ENCODE data around the gene ABCB10.
"Not testable (repeated sequence)": the region's sequence is repeated elsewhere in the genome, so short reads cannot be mapped to it uniquely, and the experiment has no call there.

Gene ABCB10

GRCh38 chr1:229537894-229538293, 20.6 kb downstream of the ABCB10 start:
- no peak for DNase-seq (ENCODE audit: low spot score)

GRCh38 chr1:229536982-229537381, 21.5 kb downstream of the ABCB10 start:
- DNase-seq (ENCODE audit: low spot score) (no peak), FAIRE-seq (no peak)

More at GRCh38 chr1:229537894-229538293, 20.6 kb downstream of the ABCB10 start:
- FAIRE-seq = no peak

GRCh38 chr1:229535230-229535629, 23.3 kb downstream of the ABCB10 start:
- DNase-seq (ENCODE audit: low spot score) = no peak
- FAIRE-seq = no peak

- DNase-seq (ENCODE audit: low spot score) (no peak), FAIRE-seq (no peak)
Observed at GRCh38 chr1:229531326-229531725, 27.2 kb downstream of the ABCB10 start.

- DNase-seq (ENCODE audit: low spot score) = no peak
- no peak for FAIRE-seq
Observed at GRCh38 chr1:229529639-229530038, 28.9 kb downstream of the ABCB10 start.

- DNase-seq (ENCODE audit: low spot score) (no peak), FAIRE-seq (no peak)
Observed at GRCh38 chr1:229526695-229527094, 31.8 kb downstream of the ABCB10 start.

GRCh38 chr1:229523052-229523451, 35.5 kb downstream of the ABCB10 start:
- DNase-seq (ENCODE audit: low spot score) (no peak), FAIRE-seq (no peak)

GRCh38 chr1:229514578-229515275, 43.8 kb downstream of the ABCB10 start:
- FAIRE-seq = peak; percentile 82
- DNase-seq (ENCODE audit: low spot score) = peak; percentile 56

- FAIRE-seq; DNase-seq (ENCODE audit: low spot score): not testable (repeated sequence)
Observed at GRCh38 chr1:229511625-229512024, 46.9 kb downstream of the ABCB10 start.

- FAIRE-seq; DNase-seq (ENCODE audit: low spot score): not testable (repeated sequence)
Observed at GRCh38 chr1:229511201-229511600, 47.3 kb downstream of the ABCB10 start.

- FAIRE-seq (no peak), DNase-seq (ENCODE audit: low spot score) (peak; percentile 54)
Observed at GRCh38 chr1:229509576-229509975, 48.9 kb downstream of the ABCB10 start.

- no peak for FAIRE-seq
Observed at GRCh38 chr1:229508823-229509337, 49.6 kb downstream of the ABCB10 start.

GRCh38 chr1:229507951-229508822, 50.3 kb downstream of the ABCB10 start, which contains the start of gene NUP133:
TSS of gene NUP133 (minus strand) at chr1:229508341. CDS start at chr1:229508249, 92 bp downstream.
- FAIRE-seq (peak; percentile 77), DNase-seq (ENCODE audit: low spot score) (peak; percentile 88)

More at GRCh38 chr1:229508823-229509337, 49.6 kb downstream of the ABCB10 start:
- DNase-seq (ENCODE audit: low spot score) = no peak

GRCh38 chr1:229507502-229507901, 51.0 kb downstream of the ABCB10 start:
- FAIRE-seq (no peak), DNase-seq (ENCODE audit: low spot score) (no peak)

- FAIRE-seq (no peak), DNase-seq (ENCODE audit: low spot score) (no peak)
Observed at GRCh38 chr1:229506633-229507032, 51.9 kb downstream of the ABCB10 start.

GRCh38 chr1:229495782-229496181, 62.7 kb downstream of the ABCB10 start:
- no peak for FAIRE-seq
- DNase-seq (ENCODE audit: low spot score) = no peak

GRCh38 chr1:229487181-229487580, 71.3 kb downstream of the ABCB10 start:
- FAIRE-seq (no peak), DNase-seq (ENCODE audit: low spot score) (no peak)

GRCh38 chr1:229485318-229485717, 73.2 kb downstream of the ABCB10 start:
- no peak for FAIRE-seq

GRCh38 chr1:229482511-229482910, 76.0 kb downstream of the ABCB10 start:
- no peak for FAIRE-seq
- DNase-seq (ENCODE audit: low spot score) = no peak

More at GRCh38 chr1:229485318-229485717, 73.2 kb downstream of the ABCB10 start:
- no peak for DNase-seq (ENCODE audit: low spot score)

- FAIRE-seq (no peak), DNase-seq (ENCODE audit: low spot score) (no peak)
Observed at GRCh38 chr1:229480495-229480894, 78.0 kb downstream of the ABCB10 start.

- DNase-seq (ENCODE audit: low spot score) = no peak
- no peak for FAIRE-seq
Observed at GRCh38 chr1:229479660-229480399, 78.7 kb downstream of the ABCB10 start.

Measured in RCC 7860 (cell line).